HEK293 (cell line): ENCODE measurements around the gene ENTREP1.
A peak's percentile ranks its signal among the peaks of the same experiment; 100 is the strongest.

Experiments
- CTCF ChIA-PET: fragments of 350-600 bp; formaldehyde crosslinking; extraction: SDS; loops from one replicate; lab custom pipeline; 2021; ENCODE audit warnings: antibody characterized with exemption; lab: Yijun Ruan, JAX
- POLR2A ChIA-PET: fragments of 300-600 bp; formaldehyde crosslinking; extraction: SDS; loops from one replicate; lab custom pipeline; 2020; ENCODE audit warnings: antibody characterized with exemption, inconsistent platforms; lab: Yijun Ruan, JAX
- H3K27ac ChIP-seq: fragments of 200-500 bp; sonication (Bioruptor generic); 2 replicates; pipeline ENCODE4 v1.5.1; 2014; ENCODE audit warnings: low read depth, low read length, control low read depth, inconsistent platforms; ENCODE audit errors: extremely low read depth
- H3K36me3 ChIP-seq, 2 experiments: fragments of 200-500 bp in 1 of 2; sonication (Bioruptor generic) in 1 of 2; 1 replicate in 1 of 2; 2 replicates in 1 of 2; pipeline ENCODE4 v1.5.1; 2014 to 2017; ENCODE audit warnings: inconsistent platforms in 2 of 2, low read length in 2 of 2; ENCODE audit not compliant: control insufficient read depth in 2 of 2, insufficient read depth in 1 of 2
- H3K4me1 ChIP-seq: fragments of 200-500 bp; sonication (Bioruptor generic); 2 replicates; pipeline ENCODE4 v1.5.1; 2014; ENCODE audit warnings: mild to moderate bottlenecking, low read length, inconsistent platforms; ENCODE audit not compliant: control insufficient read depth, insufficient read depth
- H3K4me3 ChIP-seq: 2 replicates; pipeline ENCODE4 v1.5.1; 2011; ENCODE audit warnings: low read depth, mild to moderate bottlenecking, control low read depth, low read length, moderate library complexity
- H3K9me3 ChIP-seq: fragments of 200-500 bp; sonication (Bioruptor generic); 2 replicates; pipeline ENCODE4 v1.5.1; 2014; ENCODE audit warnings: low read depth, low read length, inconsistent platforms; ENCODE audit not compliant: control insufficient read depth, insufficient read depth
- AEBP2 ChIP-seq: fragments of 450-650 bp; formaldehyde crosslinking; IDR thresholded peaks from 2 replicates; pipeline ENCODE4 v1.5.1; 2016; ENCODE audit warnings: missing biosample characterization, missing genetic modification characterization, borderline replicate concordance
- ELK4 ChIP-seq: IDR thresholded peaks from 2 replicates; pipeline ENCODE4 v1.6.1; 2011; ENCODE audit warnings: mild to moderate bottlenecking, low read depth, low read length, borderline replicate concordance
- IKZF3 ChIP-seq: fragments of 450-650 bp; IDR thresholded peaks from 2 replicates; pipeline ENCODE4 v1.5.0; 2018; ENCODE audit warnings: missing biosample characterization, mild to moderate bottlenecking, missing genetic modification characterization, moderate library complexity
- KLF10 ChIP-seq: fragments of 450-650 bp; IDR thresholded peaks from 2 replicates; pipeline ENCODE4 v1.5.1; 2018; ENCODE audit warnings: missing biosample characterization, mild to moderate bottlenecking, missing genetic modification characterization
- MYNN ChIP-seq: fragments of 450-650 bp; formaldehyde crosslinking; IDR thresholded peaks from 2 replicates; pipeline ENCODE4 v1.5.1; 2016; ENCODE audit warnings: missing biosample characterization, missing genetic modification characterization, borderline replicate concordance
- SETDB1 ChIP-seq: IDR thresholded peaks from one replicate; pipeline ENCODE4 v1.6.1; 2017; ENCODE audit warnings: mild to moderate bottlenecking, low read length, moderate library complexity, mixed read lengths; ENCODE audit not compliant: insufficient read length
- SP3 ChIP-seq: fragments of 450-650 bp; formaldehyde crosslinking; IDR thresholded peaks from 2 replicates; pipeline ENCODE4 v1.5.1; 2016; ENCODE audit warnings: missing biosample characterization, missing genetic modification characterization
- ZBTB17 ChIP-seq: fragments of 450-650 bp; formaldehyde crosslinking; IDR thresholded peaks from 2 replicates; pipeline ENCODE4 v1.5.1; 2016; ENCODE audit warnings: missing biosample characterization, missing genetic modification characterization
- ZBTB48 ChIP-seq: fragments of 450-650 bp; formaldehyde crosslinking; IDR thresholded peaks from 2 replicates; pipeline ENCODE4 v1.5.1; 2016; ENCODE audit warnings: missing biosample characterization, missing genetic modification characterization
- ZBTB49 ChIP-seq: fragments of 450-650 bp; formaldehyde crosslinking; IDR thresholded peaks from 2 replicates; pipeline ENCODE4 v1.5.1; 2016; ENCODE audit warnings: missing biosample characterization, missing genetic modification characterization, low read depth
- ZFP37 ChIP-seq: fragments of 450-650 bp; formaldehyde crosslinking; IDR thresholded peaks from 2 replicates; pipeline ENCODE4 v1.5.1; 2016; ENCODE audit warnings: missing biosample characterization, missing genetic modification characterization
- ZNF10 ChIP-seq: fragments of 450-650 bp; formaldehyde crosslinking; IDR thresholded peaks from 2 replicates; pipeline ENCODE4 v1.5.1; 2017; ENCODE audit warnings: missing biosample characterization, missing genetic modification characterization
- ZNF112 ChIP-seq: fragments of 450-650 bp; formaldehyde crosslinking; IDR thresholded peaks from 2 replicates; pipeline ENCODE4 v1.5.0; 2017; ENCODE audit warnings: missing biosample characterization, missing genetic modification characterization
- ZNF138 ChIP-seq: fragments of 450-650 bp; formaldehyde crosslinking; IDR thresholded peaks from 2 replicates; pipeline ENCODE4 v1.5.1; 2016; ENCODE audit warnings: missing biosample characterization, missing genetic modification characterization, borderline replicate concordance
- ZNF16 ChIP-seq: fragments of 450-650 bp; formaldehyde crosslinking; IDR thresholded peaks from 2 replicates; pipeline ENCODE4 v1.5.1; 2016; ENCODE audit warnings: low read depth, missing biosample characterization, missing genetic modification characterization
- ZNF174 ChIP-seq: fragments of 450-650 bp; formaldehyde crosslinking; IDR thresholded peaks from 2 replicates; pipeline ENCODE4 v1.5.0; 2017; ENCODE audit warnings: missing biosample characterization, mild to moderate bottlenecking, missing genetic modification characterization
- ZNF221 ChIP-seq: fragments of 450-650 bp; formaldehyde crosslinking; IDR thresholded peaks from 2 replicates; pipeline ENCODE4 v1.5.1; 2017; ENCODE audit warnings: missing biosample characterization, missing genetic modification characterization, borderline replicate concordance
- ZNF223 ChIP-seq: fragments of 450-650 bp; formaldehyde crosslinking; IDR thresholded peaks from 2 replicates; pipeline ENCODE4 v1.5.1; 2016; ENCODE audit warnings: missing biosample characterization, missing genetic modification characterization
- ZNF24 ChIP-seq: fragments of 450-650 bp; formaldehyde crosslinking; IDR thresholded peaks from 2 replicates; pipeline ENCODE4 v1.5.1; 2016; ENCODE audit warnings: missing biosample characterization, missing genetic modification characterization
- ZNF302 ChIP-seq: fragments of 450-650 bp; formaldehyde crosslinking; IDR thresholded peaks from 2 replicates; pipeline ENCODE4 v1.5.1; 2016; ENCODE audit warnings: missing biosample characterization, missing genetic modification characterization, low read depth
- ZNF311 ChIP-seq: fragments of 450-650 bp; formaldehyde crosslinking; IDR thresholded peaks from 2 replicates; pipeline ENCODE4 v1.5.1; 2017; ENCODE audit warnings: missing biosample characterization, missing genetic modification characterization, borderline replicate concordance
- ZNF366 ChIP-seq: fragments of 450-650 bp; formaldehyde crosslinking; conservative IDR thresholded peaks from 2 replicates; pipeline ENCODE4 v1.5.1; 2016; ENCODE audit warnings: missing biosample characterization, missing genetic modification characterization
- ZNF48 ChIP-seq: fragments of 450-650 bp; formaldehyde crosslinking; IDR thresholded peaks from 2 replicates; pipeline ENCODE4 v1.5.1; 2016; ENCODE audit warnings: missing biosample characterization, missing genetic modification characterization
- ZNF549 ChIP-seq: fragments of 450-650 bp; IDR thresholded peaks from 2 replicates; pipeline ENCODE4 v1.5.1; 2018; ENCODE audit warnings: missing biosample characterization, missing genetic modification characterization, mild to moderate bottlenecking, inconsistent platforms, moderate library complexity
- ZNF580 ChIP-seq: fragments of 450-650 bp; formaldehyde crosslinking; IDR thresholded peaks from 2 replicates; pipeline ENCODE4 v1.5.1; 2016; ENCODE audit warnings: missing biosample characterization, missing genetic modification characterization
- ZNF600 ChIP-seq: fragments of 450-650 bp; formaldehyde crosslinking; IDR thresholded peaks from 2 replicates; pipeline ENCODE4 v1.5.1; 2016; ENCODE audit warnings: missing biosample characterization, missing genetic modification characterization
- ZNF707 ChIP-seq: fragments of 450-650 bp; formaldehyde crosslinking; IDR thresholded peaks from 2 replicates; pipeline ENCODE4 v1.5.1; 2016; ENCODE audit warnings: missing biosample characterization, missing genetic modification characterization
- ZNF791 ChIP-seq: fragments of 450-650 bp; formaldehyde crosslinking; IDR thresholded peaks from 2 replicates; pipeline ENCODE4 v1.5.1; 2016; ENCODE audit warnings: missing biosample characterization, missing genetic modification characterization

Gene ENTREP1

GRCh38 chr9:69377291-69377690 is 52.3 kb downstream of the ENTREP1 start:
- TF ChIP-seq ZNF221 (no peak), ZNF302 (no peak), ZNF707 (tag by site-specific recombination) (no peak), ZNF138 (tag by site-specific recombination) (no peak), ZNF24 (tag by site-specific recombination) (no peak), ZNF791 (tag by site-specific recombination) (no peak)
- Histone ChIP-seq H3K36me3 (no peaks in the 10 kb centered on the region), H3K27ac (no peak overlapping the region), H3K9me3 (no peaks in the 10 kb centered on the region), H3K4me1 (peaks cover 16% of the 10 kb centered on the region), H3K4me3 (no peak overlapping the region)
- CTCF ChIA-PET: no interaction called here
- POLR2A ChIA-PET: no interaction called here

GRCh38 chr9:69377981-69378380 is 53.0 kb downstream of the ENTREP1 start:
- no peaks in the 10 kb centered on the region for H3K9me3 ChIP-seq
- no peak for TF ChIP-seq ZBTB48 (tag by site-specific recombination)
- TF ChIP-seq ZNF10: no peak
- no peak for TF ChIP-seq ZNF112
- no peak for TF ChIP-seq ZNF223 (tag by site-specific recombination)
- TF ChIP-seq AEBP2 (tag by site-specific recombination): no peak
- no peak for TF ChIP-seq ELK4
- no peak for TF ChIP-seq SP3 (tag by site-specific recombination)
- no peak for TF ChIP-seq ZNF549
- TF ChIP-seq, all 188 proteins: peak for 0
- H3K4me3 ChIP-seq: no peak overlapping the region
- H3K27ac ChIP-seq: no peak overlapping the region
- CTCF ChIA-PET: interaction anchor here (0.9 kb wide), 1 partner anchor 7 kb away, joined by 3 read pairs; no protein-coding TSS in a partner anchor
- peaks cover 16% of the 10 kb centered on the region for H3K4me1 ChIP-seq
- H3K36me3 ChIP-seq: no peaks in the 10 kb centered on the region
- POLR2A ChIA-PET: no interaction called here

GRCh38 chr9:69379270-69379982 is 54.4 kb downstream of the ENTREP1 start:
- Histone ChIP-seq H3K4me3 (no peak overlapping the region), H3K27ac (peak overlapping the region; percentile 31; the same call in 1 of the 2 replicates), H3K36me3 (no peaks in the 10 kb centered on the region), H3K4me1 (peaks cover 16% of the 10 kb centered on the region), H3K9me3 (no peaks in the 10 kb centered on the region)
- ChIA-PET POLR2A (no interaction called here), CTCF (interaction anchor here (0.8 to 1.0 kb wide), 7 partner anchors 9 to 343 kb away, joined by 3 to 5 read pairs (median 4); no protein-coding TSS in a partner anchor)
- TF ChIP-seq ZNF366 (tag by site-specific recombination) (no peak), ZNF791 (tag by site-specific recombination) (no peak), ZNF16 (no peak), KLF10 (no peak), ZFP37 (no peak), ZBTB17 (tag by site-specific recombination) (no peak), ZNF580 (tag by site-specific recombination) (no peak), ZNF48 (tag by site-specific recombination) (no peak), ZNF302 (no peak), IKZF3 (no peak), ZBTB49 (no peak), ZNF600 (tag by site-specific recombination) (no peak), ZNF174 (tag by site-specific recombination) (no peak), MYNN (tag by site-specific recombination) (no peak), SETDB1 (no peak), ZNF311 (tag by site-specific recombination) (no peak)
